Measurements from ENCODE around the gene ANKRD34A.

The ANKRD34A gene

DNA sequence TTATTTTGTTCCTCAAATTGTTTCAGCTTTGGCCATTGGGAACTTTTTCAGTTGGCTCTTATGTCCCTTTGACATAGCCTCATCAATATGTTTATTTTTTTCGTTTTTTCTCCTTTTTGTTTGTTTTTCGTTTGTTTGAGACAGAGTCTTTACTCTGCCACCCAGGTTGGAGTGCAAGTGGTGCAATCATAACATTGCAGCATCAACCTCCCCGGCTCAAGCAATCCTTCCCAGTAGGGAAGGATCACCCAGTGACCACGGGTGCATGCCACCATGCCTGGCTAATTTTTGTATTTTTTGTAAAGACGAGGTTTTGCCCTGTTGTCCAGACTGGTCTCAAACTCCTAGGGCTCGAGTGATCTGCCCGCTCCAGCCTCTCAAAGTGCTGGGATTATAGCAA is 8.2 kb upstream of the ANKRD34A start:
- no peak for DNase-seq (ENCODE audit: low read depth, low spot score)

DNA sequence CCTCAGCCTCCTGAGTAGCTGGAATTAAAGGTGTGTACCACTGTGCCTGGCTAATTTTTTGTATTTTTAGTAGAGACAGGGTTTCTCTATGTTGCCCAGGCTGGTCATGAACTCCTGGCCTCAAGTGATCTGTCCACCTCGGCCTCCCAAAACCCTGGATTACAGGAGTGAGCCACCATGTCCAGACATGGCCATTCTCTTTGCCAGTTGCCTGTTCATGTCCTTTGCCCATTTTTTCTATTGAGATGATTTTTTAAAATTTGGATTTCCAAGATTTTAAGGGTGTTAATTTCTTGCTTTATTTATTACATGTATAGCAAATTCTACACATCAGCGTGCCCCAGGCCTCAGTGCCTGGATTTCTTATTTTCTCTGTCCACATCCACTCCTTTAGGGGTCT is 2.9 kb upstream of the ANKRD34A start:
- no peak for DNase-seq (ENCODE audit: low read depth, low spot score)

DNA sequence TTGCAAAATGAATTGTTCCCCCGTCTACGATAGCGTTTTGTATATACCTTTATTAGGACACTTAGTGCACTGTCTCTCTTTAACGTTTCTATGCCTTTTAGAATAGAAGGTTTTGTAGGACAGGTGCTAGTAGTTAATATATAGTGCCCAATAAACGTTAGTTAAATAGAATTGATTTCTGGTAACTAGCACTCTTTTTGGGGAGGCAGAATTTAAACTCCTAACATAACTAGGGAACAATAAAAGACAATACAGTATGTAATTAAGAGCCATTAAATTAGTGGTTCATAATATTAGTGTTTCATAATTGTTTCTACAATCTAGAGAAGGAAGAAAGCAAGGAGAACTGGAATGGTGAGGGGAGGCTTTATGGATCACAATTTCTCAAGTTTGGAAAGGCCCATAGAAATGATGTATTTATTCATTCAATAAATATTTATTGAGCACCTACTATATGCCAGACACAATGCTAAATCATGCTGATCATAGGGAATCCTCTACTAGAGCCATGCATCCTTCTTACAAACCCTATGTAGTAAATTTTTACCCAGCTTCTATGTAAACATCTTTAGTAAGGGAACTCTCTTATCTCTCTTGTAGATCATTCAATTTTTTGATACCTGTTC is 857 bp upstream of the ANKRD34A start:
- DNase-seq (ENCODE audit: low read depth, low spot score), result no peak

DNA sequence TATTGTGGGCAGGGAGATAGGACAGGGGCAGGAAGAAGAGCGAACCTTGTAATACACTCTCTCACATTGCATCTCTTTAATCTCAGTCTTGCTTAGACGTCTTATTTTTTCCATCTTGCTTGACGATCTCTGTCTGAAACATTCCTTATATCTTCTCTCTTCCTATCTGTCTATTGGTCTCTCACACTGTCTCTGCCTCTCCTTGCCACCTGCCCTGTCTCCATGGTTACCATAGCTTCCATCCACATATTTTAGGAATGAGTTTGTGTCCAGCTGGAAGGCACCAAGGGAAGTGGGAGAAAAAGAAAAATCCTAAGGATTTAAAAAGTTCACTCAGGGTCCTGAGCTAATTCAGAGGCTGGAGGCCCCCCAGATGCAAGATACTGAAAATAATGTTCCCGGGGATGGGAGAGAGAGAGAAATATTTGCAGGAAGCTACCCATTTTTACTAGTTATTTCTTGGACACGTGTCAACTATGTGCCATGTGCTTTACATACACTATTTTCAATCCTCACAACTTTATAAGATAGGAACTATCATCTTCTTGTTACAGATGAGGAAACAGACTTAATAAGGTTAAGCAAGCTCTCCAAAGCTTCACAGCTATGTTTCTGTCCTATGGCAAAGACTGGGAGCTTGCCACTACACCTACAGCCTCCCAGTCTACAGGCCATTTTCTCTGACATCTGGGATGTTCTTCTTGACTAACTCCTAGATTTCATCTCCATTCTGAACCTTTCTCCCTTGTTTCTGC is 933 bp downstream of the ANKRD34A start:
- no peak for DNase-seq (ENCODE audit: low read depth, low spot score)

DNA sequence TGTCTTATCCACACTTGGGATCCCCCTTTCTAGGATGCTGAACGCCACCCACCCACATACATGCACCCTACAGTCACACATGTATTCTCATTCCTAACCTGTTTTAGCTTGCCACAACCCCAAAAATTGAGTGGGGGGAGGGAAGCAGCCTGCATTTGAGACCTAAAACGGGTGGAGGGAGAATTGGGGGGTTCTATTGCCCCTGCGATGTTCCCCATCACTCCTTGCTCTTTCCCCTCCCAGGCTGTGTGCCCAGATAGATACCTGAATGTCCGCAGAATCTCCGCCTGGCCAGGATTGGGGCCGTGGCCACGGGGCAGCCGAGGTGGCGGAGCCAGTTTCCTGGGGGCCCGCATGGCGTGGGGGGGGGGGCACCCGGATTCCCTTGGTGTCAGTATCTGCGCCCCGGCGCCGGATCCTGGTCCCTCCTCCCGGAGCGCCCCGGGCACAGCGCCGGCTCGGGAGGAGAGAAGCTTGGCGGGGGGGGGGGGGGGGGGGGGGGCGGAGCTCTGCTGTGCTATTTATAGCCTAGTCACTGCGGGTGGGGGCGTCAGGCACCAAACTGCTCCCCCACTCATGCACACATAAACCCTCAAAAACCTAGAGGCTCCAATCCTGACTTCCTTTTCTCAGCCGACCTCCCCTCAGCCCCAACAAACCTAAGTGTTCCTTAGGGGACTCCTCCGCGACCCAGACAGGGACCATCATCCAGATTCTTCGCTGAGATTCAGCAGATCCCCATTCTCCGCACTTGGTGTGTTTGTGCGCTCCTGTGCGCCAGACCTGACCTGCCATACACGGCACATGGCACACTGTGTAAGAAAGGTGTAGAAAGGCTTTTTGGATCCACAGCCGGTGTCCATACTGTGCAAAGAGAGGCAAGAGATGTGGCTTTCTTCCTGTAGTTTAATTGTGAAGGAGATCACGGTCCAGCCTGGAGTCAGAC is 1.9 kb downstream of the ANKRD34A start:
- no peak for DNase-seq (ENCODE audit: low read depth, low spot score)

DNA sequence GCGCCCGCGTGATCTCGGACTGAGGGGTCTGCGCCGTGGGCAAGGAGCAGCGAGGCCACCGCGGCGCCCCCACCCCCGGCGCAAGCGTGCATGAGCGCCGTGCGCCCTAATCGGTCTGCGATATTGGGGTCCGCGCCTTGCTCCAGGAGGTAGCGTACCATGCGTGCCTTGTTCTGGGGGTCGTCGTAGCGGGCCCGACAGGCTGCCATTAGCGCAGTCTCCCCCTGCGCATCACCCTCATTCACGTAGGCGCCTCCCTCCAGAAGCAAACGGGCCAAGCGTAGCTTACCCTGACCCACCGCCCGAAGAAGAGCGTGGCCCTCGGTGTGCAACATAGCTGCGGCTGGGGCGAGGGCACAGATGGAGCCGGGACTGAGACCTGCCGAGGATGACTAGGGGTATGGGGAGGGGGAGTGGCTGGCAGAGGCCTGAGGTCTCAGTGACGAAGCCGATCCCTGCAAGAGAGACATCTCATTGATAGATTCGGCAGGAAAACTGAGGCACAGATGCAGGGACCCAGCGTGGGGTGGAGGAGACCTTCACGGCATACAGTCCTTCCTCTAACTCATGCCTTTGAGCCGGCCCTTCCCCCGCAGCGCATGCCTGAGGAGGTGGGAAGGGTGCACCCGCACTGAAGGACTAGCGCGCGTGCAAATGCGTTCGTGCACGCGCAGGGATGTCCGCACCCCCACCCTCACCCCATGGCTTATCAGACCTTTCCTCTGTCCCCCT is 2.8 kb downstream of the ANKRD34A start:
- no peak for DNase-seq (ENCODE audit: low read depth, low spot score)

DNA sequence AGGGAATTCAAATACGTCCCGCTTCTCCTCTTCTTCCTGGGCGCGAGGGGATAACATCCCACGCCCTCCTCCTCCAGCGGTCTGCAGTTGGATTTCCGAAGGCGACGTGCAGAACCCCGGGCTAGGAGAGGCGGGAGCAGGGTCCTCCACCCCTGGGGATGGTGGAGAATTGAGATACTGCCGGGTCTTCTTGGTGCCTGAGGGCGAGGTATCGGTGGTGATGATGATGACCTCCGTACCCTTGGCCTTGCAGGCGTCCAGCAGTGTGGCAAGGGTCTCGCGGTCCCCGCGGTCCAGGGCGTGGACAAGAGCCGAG is 3.3 kb downstream of the ANKRD34A start:
- DNase-seq (ENCODE audit: low read depth, low spot score), result no peak

DNA sequence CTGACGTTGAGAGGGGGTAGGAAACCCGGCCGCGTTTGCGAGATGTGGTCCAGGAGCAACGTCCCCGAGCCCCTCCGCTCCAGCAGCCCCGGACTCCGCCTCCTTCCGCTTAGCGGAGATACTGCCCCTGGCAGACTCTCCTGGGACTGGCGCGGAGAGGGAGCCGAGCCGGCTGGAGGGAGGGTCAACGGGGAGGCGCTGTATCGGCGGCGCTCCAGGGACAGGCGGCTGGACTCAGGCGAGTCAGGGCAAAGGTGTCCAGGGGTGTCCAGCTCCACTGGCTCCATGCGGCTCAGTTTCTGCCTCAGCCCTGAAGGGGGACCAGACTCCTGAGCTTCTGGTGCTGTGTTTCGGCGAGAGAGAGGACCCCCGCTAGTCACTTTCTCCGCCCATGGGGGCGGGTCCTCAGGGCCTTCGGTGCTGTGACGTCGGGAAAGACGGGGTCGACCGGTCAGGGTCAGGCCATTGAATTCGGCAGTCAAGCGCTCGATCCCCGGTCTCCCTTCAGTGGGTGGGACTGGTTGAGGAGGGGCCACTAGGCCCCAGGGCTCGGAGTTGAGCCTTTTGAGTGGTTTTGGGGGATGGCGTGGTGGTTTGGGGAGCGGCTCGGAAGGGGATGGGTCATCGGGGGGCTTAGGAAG is 3.8 kb downstream of the ANKRD34A start:
- no peak for DNase-seq (ENCODE audit: low read depth, low spot score)

DNA sequence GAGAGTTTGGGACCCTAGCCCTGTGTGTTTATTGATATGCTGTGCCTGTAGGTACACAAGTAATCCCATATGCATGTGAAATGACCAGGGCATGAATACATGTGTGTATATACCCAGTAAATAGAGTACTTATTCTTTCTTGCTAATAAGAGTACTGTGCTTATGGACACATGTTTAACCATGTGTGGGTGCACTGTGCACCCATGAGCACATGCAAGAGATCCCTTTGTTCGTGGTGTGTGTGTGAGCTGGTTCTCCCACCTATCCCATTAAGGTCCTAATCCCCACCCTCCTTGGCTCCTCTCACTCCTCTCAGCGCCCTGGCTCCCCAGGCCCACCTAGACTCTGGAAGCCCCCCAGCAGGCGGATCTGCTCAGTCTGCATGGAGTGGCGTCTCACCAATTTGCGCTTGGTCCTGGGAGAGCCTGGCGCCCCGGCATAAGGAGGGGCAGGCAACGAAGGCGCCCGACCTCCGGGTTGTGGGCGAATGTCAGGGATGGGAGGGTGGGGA is 4.4 kb downstream of the ANKRD34A start:
- no peak for DNase-seq (ENCODE audit: low read depth, low spot score)

DNA sequence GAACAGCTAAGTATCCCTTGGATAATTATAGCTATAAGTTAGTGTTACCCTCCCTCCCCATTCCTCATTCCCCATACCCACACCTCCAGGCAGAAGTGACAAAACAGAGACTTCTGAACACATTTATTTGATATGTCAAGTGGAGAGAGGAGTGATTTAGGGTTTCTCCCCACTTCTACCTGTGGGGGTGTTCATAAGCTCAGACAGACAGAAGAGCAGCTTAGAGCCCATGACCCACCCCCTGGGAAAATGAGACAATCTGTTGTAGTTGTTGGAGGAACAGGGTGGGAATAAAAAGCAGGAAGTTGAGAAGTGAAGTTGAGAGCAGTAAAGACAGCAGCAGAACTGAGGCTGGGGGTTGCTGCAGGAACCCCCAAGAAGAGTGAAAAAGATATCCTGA is 5.0 kb downstream of the ANKRD34A start:
- no peak for DNase-seq (ENCODE audit: low read depth, low spot score)

DNA sequence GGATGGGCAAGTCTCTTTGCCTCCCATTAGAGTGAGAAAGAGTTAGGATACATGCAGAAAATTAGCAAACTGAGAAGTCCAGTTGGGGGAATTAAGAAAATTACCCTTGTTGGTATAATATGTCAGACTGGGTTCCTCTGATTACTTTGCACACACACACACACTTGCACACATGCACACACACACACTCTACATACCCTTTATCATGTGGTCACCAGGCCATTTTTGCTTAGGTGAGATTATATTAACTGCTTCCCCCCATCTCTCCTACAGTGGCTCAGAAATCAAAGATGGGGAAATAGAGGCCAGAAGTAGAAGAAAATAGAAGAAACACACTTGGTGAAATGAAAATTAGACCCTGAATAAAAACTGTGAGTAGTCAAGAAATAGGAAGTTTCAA is 5.6 kb downstream of the ANKRD34A start:
- DNase-seq (ENCODE audit: low read depth, low spot score), result no peak

DNA sequence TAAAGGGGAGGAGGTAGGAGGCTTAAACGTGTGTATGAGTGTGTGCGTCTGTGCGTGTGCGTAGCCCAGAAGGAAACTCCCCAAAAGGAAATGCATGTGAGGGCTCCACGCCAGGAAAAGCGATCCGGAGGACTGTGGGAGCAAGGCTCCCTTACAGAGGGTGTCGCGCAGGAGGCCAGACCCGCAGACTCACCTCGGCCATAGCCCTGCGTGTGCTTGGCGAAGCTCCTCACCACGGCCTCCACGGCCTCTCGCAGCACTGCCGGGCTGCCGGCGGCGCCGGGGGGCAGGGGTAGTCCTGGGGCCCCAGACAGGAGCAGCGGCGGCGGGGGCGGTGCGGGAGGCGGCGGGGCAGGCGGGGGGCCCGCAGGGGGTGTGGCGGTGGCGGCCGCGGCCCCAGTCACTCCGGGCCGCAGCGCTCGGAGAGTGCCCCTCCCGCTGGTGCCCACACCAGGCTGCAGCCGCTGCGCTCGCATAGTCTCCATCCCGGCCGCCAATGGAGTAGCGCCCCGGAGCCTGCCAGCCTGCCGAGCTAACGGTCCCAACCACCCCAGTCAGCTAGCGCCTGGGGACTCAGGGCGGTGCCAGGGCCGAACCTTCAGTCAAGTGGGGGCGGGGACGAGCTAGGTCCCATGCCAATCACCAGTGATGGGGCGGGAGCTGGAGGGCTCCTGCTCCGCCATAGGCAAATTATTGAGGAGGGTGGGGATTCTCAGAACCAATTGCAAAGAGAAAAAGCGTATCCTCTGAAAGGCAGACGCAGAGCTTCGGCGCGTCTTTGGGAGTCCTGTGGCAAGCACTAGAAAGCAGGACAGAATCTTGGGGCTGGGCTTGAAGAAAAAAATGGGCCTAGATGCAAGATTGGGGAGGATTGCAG is 6.7 kb downstream of the ANKRD34A start, which contains the start of gene LIX1L:
Gene LIX1L (minus strand): TSS at position 575 of the 877 bp plus-strand sequence. CDS start 90 bp downstream, at position 485.
- DNase-seq (ENCODE audit: low read depth, low spot score), result peak; percentile 88

DNA sequence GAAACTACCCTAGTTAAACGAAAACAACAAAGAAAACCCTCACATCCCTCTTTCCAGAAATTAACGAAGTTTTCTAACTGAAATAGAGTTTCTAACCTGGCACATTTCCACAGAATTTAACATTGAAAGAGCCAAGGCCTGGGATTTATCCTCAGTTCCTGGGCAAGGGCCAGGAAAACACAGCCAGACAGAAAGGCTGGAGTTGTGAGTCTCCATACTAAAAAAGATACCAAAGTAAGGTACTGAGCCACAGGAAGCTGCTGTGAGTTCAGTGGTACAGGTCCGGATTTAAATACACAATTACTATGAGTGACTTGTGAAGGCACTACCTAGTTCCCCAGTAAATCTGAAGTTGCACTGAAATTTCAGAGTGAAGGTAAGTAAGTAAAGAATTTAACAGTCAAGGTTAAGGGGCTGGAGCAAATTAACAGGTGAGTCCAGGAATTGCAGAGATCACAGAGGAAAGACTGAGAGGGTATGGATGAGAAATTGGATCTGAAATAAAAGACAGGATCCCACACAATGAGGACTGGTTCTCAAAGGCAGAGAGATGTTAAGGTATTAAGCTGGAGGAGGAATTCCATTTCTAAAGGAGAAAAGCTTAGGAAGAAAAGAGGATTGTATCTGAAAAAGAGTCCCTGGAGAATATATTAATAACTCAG is 7.5 kb downstream of the ANKRD34A start:
- DNase-seq (ENCODE audit: low read depth, low spot score), result no peak

DNA sequence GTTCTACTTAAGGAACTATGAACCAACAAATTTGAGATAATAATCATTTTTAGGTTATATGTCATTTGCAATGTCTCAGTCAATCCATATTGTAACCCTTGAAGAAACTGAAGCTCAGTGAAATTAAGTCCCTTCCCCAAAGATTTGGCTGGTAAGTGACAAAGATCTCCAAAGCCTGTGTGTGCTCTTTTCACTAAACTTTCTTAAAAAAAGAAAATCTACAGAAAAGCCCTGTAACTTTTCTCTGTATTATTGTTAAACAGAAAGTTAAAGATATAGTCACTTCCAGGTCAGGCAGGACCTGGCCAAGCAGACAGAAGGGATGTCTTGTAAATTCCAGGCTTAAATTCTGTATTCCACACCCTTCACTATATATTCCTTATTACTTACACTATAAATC is 8.0 kb downstream of the ANKRD34A start:
- no peak for DNase-seq (ENCODE audit: low read depth, low spot score)

DNA sequence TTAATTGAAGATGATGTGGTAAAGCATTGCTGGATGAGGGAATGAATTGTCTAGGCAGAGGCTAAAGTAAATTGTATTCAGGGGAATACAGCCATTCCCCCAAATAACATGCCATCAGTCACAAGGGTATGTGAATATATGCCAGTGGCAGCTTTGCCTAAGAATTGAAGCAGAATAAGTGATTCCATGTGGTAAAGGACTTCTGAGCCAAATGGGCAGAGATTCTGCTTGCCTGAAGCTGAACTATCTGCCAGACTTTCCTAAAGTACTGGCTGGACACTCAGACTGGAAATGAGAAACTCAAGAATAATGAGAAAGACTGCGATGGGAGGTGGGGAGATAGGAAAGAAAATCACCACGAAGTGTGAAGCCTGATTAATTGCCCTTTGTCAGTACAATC is 8.9 kb downstream of the ANKRD34A start:
- no peak for DNase-seq (ENCODE audit: low read depth, low spot score)

DNA sequence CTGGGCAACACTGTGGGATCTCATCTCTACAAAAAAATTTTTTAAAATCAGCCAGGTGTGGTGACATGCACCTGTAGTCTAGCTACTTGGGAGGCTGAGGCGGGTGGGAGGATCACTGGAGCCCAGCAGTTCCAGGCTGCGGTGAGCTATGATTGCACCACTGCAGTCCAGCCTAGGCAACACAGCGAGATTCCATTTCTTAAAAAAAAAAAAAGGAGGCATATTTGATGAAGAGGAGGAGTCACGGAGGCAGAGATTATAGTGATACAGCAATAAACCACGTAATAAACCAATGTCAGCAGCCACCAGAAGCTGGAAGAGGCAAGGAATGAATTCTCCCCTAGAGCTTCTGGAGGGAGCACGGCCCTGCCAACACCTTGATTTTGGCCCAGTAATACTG is 10.5 kb downstream of the ANKRD34A start:
- DNase-seq (ENCODE audit: low read depth, low spot score), result no peak

DNA sequence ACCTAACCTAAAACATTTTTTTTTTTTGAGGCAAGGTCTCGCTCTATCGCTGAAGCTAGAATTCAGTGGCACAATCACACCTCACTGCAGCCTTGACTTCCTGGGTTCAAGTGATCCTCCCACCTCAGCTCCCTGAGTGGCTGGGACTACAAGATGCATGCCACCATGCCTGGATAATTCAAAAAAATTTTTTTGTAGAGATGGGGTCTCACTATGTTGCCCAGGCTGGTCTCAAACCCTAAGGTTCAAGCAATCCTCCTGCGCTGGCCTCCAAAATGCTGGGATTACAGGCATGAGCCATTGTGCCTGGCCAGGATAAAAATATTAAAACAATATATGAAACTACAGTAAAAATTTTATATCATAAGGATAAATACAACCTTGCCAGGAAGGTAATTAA is 11.5 kb downstream of the ANKRD34A start:
- no peak for DNase-seq (ENCODE audit: low read depth, low spot score)

DNA sequence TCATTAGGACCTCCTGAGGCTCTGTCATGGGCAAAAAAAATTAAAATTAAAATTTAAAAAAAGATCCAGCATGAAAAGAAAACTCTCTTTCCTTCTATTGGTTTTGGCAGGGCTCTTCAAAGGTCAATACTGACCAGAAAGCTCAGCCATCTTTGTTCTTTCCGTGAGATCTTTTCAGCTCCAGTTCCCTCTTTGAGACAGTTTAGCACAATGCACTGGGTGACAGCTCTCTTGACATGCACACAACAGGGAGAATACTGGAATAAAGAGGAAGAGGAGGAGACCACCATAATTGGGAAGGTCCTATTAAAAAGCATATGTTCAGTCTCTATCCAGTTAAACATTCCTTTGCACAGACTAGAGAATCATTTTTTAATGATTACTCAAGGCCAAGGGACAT is 12.8 kb downstream of the ANKRD34A start:
- DNase-seq (ENCODE audit: low read depth, low spot score), result no peak

DNA sequence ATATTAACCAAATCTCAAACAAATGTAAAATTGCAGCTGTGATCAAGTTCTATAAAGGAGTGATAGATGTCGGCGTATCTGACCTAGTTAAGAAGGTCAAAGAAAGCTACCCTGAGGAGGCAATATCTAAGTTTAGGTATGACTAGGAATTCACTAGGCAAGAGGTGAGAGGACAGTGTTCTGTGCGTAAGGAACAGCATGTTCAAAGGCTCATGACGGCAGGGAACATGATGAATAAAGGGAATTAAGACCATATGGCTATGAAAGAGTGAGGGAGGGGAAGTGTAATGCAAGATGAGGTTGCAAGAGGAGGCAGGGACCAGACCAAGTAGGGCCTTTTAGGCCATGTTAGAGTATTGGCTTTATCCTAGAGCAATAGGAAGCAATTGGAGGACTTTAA is 15.2 kb downstream of the ANKRD34A start:
- DNase-seq (ENCODE audit: low read depth, low spot score), result no peak

DNA sequence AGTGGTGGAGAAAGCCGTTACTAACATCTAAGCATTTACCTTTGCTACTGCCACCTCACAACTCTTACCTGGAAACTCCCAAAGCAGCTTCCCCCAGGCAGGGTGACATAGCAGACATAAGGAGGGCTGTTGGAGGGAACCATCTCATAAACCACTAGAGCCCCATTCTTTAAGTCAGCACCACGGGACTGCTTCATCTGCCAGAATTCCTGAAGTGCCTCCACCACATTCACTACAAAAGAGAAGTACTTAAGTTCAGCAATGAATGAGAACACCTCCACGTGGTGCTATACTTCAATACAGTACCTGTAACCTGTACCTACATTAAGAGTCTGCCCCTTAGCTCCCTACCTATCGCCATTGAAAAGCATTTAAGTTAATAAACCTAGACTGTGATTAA is 16.8 kb downstream of the ANKRD34A start:
- no peak for DNase-seq (ENCODE audit: low read depth, low spot score)
